Lower leg skin (tissue), 3 donors: ENCODE results near the gene DPM3.

Experiments
- CTCF ChIP-seq, 3 donors: fragments of 450-650 bp; IDR thresholded peaks; one replicate each; pipeline ENCODE4 v1.5.1; 2016; ENCODE audit warnings: antibody characterized with exemption in 3 of 3, mild to moderate bottlenecking in 3 of 3, moderate library complexity in 2 of 3
- POLR2A ChIP-seq, 2 donors: fragments of 450-650 bp; IDR thresholded peaks; one replicate each; pipeline ENCODE4 v1.6.1; 2016 to 2017; ENCODE audit warnings: antibody characterized with exemption in 2 of 2, mild to moderate bottlenecking in 1 of 2, moderate library complexity in 1 of 2

- no peak for TF ChIP-seq CTCF (IDR thresholded peaks at IDR 0.05)
- TF ChIP-seq POLR2A (IDR thresholded peaks at IDR 0.05) = no peak
These were observed 48.2 kb downstream of the DPM3 start for GRCh38 chr1:155092131-155092530.
